OCI-LY3 (cell line): ENCODE measurements around the gene ROR2.

Experiments
- EZH2phosphoT487 ChIP-seq: fragments of 200-600 bp; shearing (Covaris generic); IDR thresholded peaks from 2 replicates; pipeline ENCODE4 v1.6.1; 2018; ENCODE audit warnings: antibody characterized with exemption, mixed run types, low read depth
- TF ChIP-seq, protein P1 (sequence below): fragments of 200-600, 300-600 bp; sonication (generic); IDR thresholded peaks from 2 replicates; pipeline ENCODE4 v1.5.1; 2014; ENCODE audit warnings: antibody characterized with exemption, low read length, low read depth

DNA sequence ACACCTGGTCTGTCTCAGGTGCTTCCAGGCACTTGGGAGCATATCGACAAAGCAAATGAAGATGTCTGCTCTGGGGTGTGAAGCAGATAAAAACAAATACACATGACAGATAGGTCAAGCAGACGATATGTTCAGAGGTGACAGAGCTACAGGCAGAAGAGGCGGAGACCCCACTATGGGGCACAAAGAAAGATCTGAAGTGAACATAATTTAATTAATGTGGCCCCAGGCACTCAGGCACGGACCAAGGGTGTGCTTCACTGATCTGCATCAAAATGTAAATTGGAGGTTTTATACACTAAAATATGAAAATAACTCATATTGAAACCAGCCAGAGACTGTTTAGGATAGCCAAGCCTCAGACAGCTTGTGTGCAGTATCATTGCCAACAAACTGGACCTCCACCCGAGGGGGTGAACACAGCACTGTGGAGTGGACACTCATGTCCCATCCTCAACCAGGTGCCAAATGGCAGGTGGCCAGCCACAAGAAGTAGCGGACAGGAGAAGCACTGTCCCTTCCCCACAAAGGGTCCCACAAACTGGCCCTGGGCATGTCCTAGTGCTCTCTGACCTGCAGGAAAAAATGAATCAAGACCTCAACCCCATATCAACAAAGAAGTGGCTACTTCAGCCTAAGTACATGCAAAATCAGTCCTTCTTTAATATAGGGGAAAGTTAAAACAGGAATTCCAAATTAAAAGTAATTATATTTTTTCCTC lies 29.2 kb downstream of the ROR2 start:
- TF ChIP-seq, protein P1, sequence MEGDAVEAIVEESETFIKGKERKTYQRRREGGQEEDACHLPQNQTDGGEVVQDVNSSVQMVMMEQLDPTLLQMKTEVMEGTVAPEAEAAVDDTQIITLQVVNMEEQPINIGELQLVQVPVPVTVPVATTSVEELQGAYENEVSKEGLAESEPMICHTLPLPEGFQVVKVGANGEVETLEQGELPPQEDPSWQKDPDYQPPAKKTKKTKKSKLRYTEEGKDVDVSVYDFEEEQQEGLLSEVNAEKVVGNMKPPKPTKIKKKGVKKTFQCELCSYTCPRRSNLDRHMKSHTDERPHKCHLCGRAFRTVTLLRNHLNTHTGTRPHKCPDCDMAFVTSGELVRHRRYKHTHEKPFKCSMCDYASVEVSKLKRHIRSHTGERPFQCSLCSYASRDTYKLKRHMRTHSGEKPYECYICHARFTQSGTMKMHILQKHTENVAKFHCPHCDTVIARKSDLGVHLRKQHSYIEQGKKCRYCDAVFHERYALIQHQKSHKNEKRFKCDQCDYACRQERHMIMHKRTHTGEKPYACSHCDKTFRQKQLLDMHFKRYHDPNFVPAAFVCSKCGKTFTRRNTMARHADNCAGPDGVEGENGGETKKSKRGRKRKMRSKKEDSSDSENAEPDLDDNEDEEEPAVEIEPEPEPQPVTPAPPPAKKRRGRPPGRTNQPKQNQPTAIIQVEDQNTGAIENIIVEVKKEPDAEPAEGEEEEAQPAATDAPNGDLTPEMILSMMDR, result no peak
- TF ChIP-seq EZH2phosphoT487, result no peak
